Measurements from ENCODE around the gene PDE4D. TPM values are rescaled to one million over a fixed set of nuclear protein-coding genes. Genes with fewer than 3 reads are reported as not detected.
A peak's percentile ranks its signal among the peaks of the same experiment; 100 is the strongest.

The PDE4D gene
- total RNA-seq, 4 donors from 2014 or later, result 15.9 to 66.3 (median 48.7) TPM

DNA sequence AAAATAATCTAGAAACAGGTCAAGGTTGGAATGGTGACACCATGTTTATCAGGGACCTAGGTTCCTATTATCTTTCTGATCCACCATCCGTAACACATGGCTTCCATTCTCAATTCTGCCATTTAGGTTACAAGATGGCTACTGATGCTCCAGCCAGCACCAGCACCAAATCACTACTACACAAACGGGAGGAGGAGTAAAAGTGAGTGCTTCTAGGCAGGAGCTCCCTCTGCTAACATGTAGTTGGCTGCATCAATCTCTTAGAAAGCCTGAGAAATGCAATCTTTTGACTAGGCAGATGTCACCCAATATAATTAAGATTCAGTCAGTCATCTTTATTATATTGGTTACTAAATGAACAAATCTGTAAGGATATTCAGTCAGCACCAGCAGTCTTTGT lies 794.8 kb downstream of the PDE4D start:
- Histone ChIP-seq H3K4me3 (no peak overlapping the region), H3K27me3 (no peaks in the 10 kb centered on the region), H3K4me1 (peaks cover 0 to 9% (median 4%) of the 10 kb centered on the region in 4 donors), H3K27ac (no peak overlapping the region), H3K36me3 (no peaks in the 10 kb centered on the region), H3K9me3 (no peaks in the 10 kb centered on the region)
- WGBS, 2 donors, result 89 to 95% methylated on average over 2 of the region's 2 CpGs
- TF ChIP-seq CTCF (IDR thresholded peaks at IDR 0.05) (no peak), EP300 (IDR thresholded peaks at IDR 0.05) (no peak), POLR2A (IDR thresholded peaks at IDR 0.05) (no peak)
- DNase-seq (ENCODE audit: low spot score in 2 of 2), result no peak

GRCh38 chr5:59097712-59098111 lies 795.8 kb downstream of the PDE4D start:
- Histone ChIP-seq H3K27ac (no peak overlapping the region), H3K4me1 (peaks cover 0 to 8% (median 2%) of the 10 kb centered on the region in 4 donors), H3K27me3 (no peaks in the 10 kb centered on the region), H3K9me3 (no peaks in the 10 kb centered on the region), H3K4me3 (no peak overlapping the region), H3K36me3 (no peaks in the 10 kb centered on the region)
- no peak for TF ChIP-seq CTCF (IDR thresholded peaks at IDR 0.05)
- TF ChIP-seq EP300 (IDR thresholded peaks at IDR 0.05), result no peak
- no peak for TF ChIP-seq POLR2A (IDR thresholded peaks at IDR 0.05)
- DNase-seq (ENCODE audit: low spot score in 2 of 2), result no peak

- TF ChIP-seq POLR2A (IDR thresholded peaks at IDR 0.05), result no peak
- no peak for TF ChIP-seq EP300 (IDR thresholded peaks at IDR 0.05)
- no peak for TF ChIP-seq CTCF (IDR thresholded peaks at IDR 0.05)
- no peaks in the 10 kb centered on the region for H3K36me3 ChIP-seq
- no peak overlapping the region for H3K27ac ChIP-seq
- no peak overlapping the region for H3K4me3 ChIP-seq
- 42 to 49% methylated on average over 3 of the region's 3 CpGs for WGBS, 2 donors
- DNase-seq (ENCODE audit: low spot score in 2 of 2), result no peak
- peaks cover 0 to 8% (median 2%) of the 10 kb centered on the region in 4 donors for H3K4me1 ChIP-seq
- H3K27me3 ChIP-seq, result no peaks in the 10 kb centered on the region
- no peaks in the 10 kb centered on the region for H3K9me3 ChIP-seq
Observed at GRCh38 chr5:59097116-59097515, 796.4 kb downstream of the PDE4D start.

DNA sequence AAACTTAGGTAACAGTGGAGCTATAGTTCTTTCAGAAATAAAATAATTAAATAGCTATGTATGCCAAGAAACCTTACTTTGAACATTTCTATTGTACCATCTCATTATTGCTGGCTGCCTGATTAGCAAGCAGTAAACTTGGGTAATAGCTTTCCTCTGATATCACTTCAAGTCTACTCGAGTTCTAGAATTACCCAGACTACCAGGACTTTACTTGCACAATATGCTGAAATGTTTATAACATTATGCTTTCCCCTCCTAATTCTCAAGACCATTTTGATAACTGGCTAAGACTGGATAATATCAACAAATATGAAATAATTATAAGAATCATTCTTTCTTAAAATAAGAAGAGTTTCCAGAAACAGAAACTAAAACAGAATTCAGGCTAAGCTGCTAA lies 798.0 kb downstream of the PDE4D start:
- Histone ChIP-seq H3K36me3 (no peaks in the 10 kb centered on the region), H3K4me3 (no peak overlapping the region), H3K27me3 (no peaks in the 10 kb centered on the region), H3K27ac (peak overlapping the region in 3 of 4 donors; percentile 20 to 50 (median 32)), H3K9me3 (no peaks in the 10 kb centered on the region), H3K4me1 (peaks cover 0 to 8% (median 2%) of the 10 kb centered on the region in 4 donors)
- no peak for DNase-seq (ENCODE audit: low spot score in 2 of 2)
- no peak for TF ChIP-seq CTCF (IDR thresholded peaks at IDR 0.05)
- WGBS, 2 donors, result 19 to 30% methylated on average over 1 of the region's 1 CpG

GRCh38 chr5:59094864-59095263 lies 798.7 kb downstream of the PDE4D start:
- WGBS, 2 donors, result 37 to 40% methylated on average over 2 of the region's 2 CpGs
- Histone ChIP-seq H3K4me3 (no peak overlapping the region), H3K9me3 (no peaks in the 10 kb centered on the region), H3K4me1 (peaks cover 0 to 8% (median 2%) of the 10 kb centered on the region in 4 donors), H3K27ac (no peak overlapping the region), H3K36me3 (no peaks in the 10 kb centered on the region), H3K27me3 (no peaks in the 10 kb centered on the region)
- TF ChIP-seq EP300 (IDR thresholded peaks at IDR 0.05), result no peak
- no peak for TF ChIP-seq CTCF (IDR thresholded peaks at IDR 0.05)
- TF ChIP-seq POLR2A (IDR thresholded peaks at IDR 0.05), result no peak
- DNase-seq (ENCODE audit: low spot score in 2 of 2), result no peak

Data from tibial nerve (tissue), 4 donors.